Neuronal stem cell (in vitro differentiated cells): Measurements from ENCODE around the gene SH3TC1.
A peak's percentile ranks its signal among the peaks of the same experiment; 100 is the strongest.

Experiments used
- DNase-seq: peaks from one replicate; pipeline ENCODE4 v3.0.0-alpha.2; 2013; ENCODE audit warnings: low spot score
- H2AFZ ChIP-seq: one replicate; pipeline ENCODE4 v1.6.1; 2013; ENCODE audit warnings: mild to moderate bottlenecking, low read length, inconsistent platforms
- H2AK5ac ChIP-seq: 2 replicates; pipeline ENCODE4 v1.6.1; 2013; ENCODE audit warnings: low read depth, mild to moderate bottlenecking, inconsistent platforms, low read length, moderate library complexity, mixed read lengths
- H2BK120ac ChIP-seq: 2 replicates; pipeline ENCODE4 v1.6.1; 2013; ENCODE audit warnings: low read depth, mild to moderate bottlenecking, inconsistent platforms, low read length, moderate library complexity, mixed read lengths
- H2BK12ac ChIP-seq: one replicate; pipeline ENCODE4 v1.6.1; 2013; ENCODE audit warnings: low read length, inconsistent platforms
- H2BK15ac ChIP-seq: 2 replicates; pipeline ENCODE4 v1.6.1; 2013; ENCODE audit warnings: mild to moderate bottlenecking, low read length, inconsistent platforms, mixed read lengths
- H2BK5ac ChIP-seq: one replicate; pipeline ENCODE4 v1.6.1; 2013; ENCODE audit warnings: inconsistent platforms, mild to moderate bottlenecking, low read length, moderate library complexity
- H3K14ac ChIP-seq: one replicate; pipeline ENCODE4 v1.6.1; 2013; ENCODE audit warnings: low read length, inconsistent platforms
- H3K18ac ChIP-seq: 2 replicates; pipeline ENCODE4 v1.6.1; 2013; ENCODE audit warnings: low read length, inconsistent platforms
- H3K23ac ChIP-seq: 2 replicates; pipeline ENCODE4 v1.6.1; 2013; ENCODE audit warnings: low read depth, mild to moderate bottlenecking, mixed read lengths, low read length, inconsistent platforms; ENCODE audit not compliant: poor library complexity
- H3K27ac ChIP-seq: replicated peaks from 3 replicates; pipeline ENCODE4 v1.5.1; 2013; ENCODE audit warnings: low read length, inconsistent platforms
- H3K27me3 ChIP-seq, 3 experiments: 2 replicates each; pipeline ENCODE4 v1.6.1; 2013; ENCODE audit warnings: low read length in 3 of 3, mild to moderate bottlenecking in 2 of 3, inconsistent platforms in 1 of 3, low read depth in 1 of 3, mixed read lengths in 1 of 3, moderate library complexity in 1 of 3; ENCODE audit not compliant: control insufficient read depth in 3 of 3, insufficient read depth in 3 of 3
- H3K36me3 ChIP-seq, 2 donors: replicated peaks in 1 of 2; 2 replicates each; pipeline ENCODE4 v1.6.1; 2013; ENCODE audit warnings: low read length in 2 of 2; ENCODE audit not compliant: control insufficient read depth in 2 of 2, insufficient read depth in 2 of 2
- H3K4ac ChIP-seq: 2 replicates; pipeline ENCODE4 v1.6.1; 2013; ENCODE audit warnings: inconsistent platforms, mild to moderate bottlenecking, low read length, moderate library complexity
- H3K4me1 ChIP-seq, 2 donors: 1 replicate in 1 of 2; 2 replicates in 1 of 2; pipeline ENCODE4 v1.6.1; 2013; ENCODE audit warnings: low read length in 2 of 2, low read depth in 1 of 2; ENCODE audit not compliant: control insufficient read depth in 2 of 2, insufficient read depth in 1 of 2
- H3K4me2 ChIP-seq: one replicate; pipeline ENCODE4 v1.6.1; 2013; ENCODE audit warnings: mild to moderate bottlenecking, low read length, inconsistent platforms; ENCODE audit not compliant: insufficient read depth, poor library complexity, severe bottlenecking
- H3K4me3 ChIP-seq, 2 donors: 2 replicates each; pipeline ENCODE4 v1.5.1; 2013; ENCODE audit warnings: low read length in 2 of 2, mild to moderate bottlenecking in 2 of 2, inconsistent platforms in 1 of 2, moderate library complexity in 1 of 2
- H3K79me1 ChIP-seq: one replicate; pipeline ENCODE4 v1.6.1; 2013; ENCODE audit warnings: low read depth, mild to moderate bottlenecking, inconsistent platforms, low read length, moderate library complexity
- H3K9ac ChIP-seq: one replicate; pipeline ENCODE4 v1.6.1; 2013; ENCODE audit warnings: mild to moderate bottlenecking, low read depth, low read length, inconsistent platforms; ENCODE audit not compliant: poor library complexity
- H3K9me3 ChIP-seq, 2 donors: replicated peaks in 1 of 2; 2 replicates each; pipeline versions ENCODE3 to v1.6.1; 2013; ENCODE audit warnings: low read length in 2 of 2, mild to moderate bottlenecking in 2 of 2, inconsistent platforms in 1 of 2, low read depth in 1 of 2, mixed read lengths in 1 of 2, moderate library complexity in 1 of 2; ENCODE audit not compliant: control insufficient read depth in 2 of 2, insufficient read depth in 1 of 2
- H4K8ac ChIP-seq: one replicate; pipeline ENCODE4 v1.6.1; 2013; ENCODE audit warnings: low read depth, mild to moderate bottlenecking, inconsistent platforms, low read length, moderate library complexity
- H4K91ac ChIP-seq: one replicate; pipeline ENCODE4 v1.6.1; 2013; ENCODE audit warnings: low read length, low read depth, mild to moderate bottlenecking, inconsistent platforms; ENCODE audit not compliant: poor library complexity
- WGBS, 2 donors: extraction: QIAGEN DNeasy Blood & Tissue Kit; methylation state at CpG; one replicate each; pipeline ENCODE4 v1.1.7; 2013; ENCODE audit warnings: missing lambda C conversion rate in 2 of 2, mixed read lengths in 1 of 2; ENCODE audit not compliant: insufficient read length in 2 of 2, insufficient replicate concordance in 1 of 2; ENCODE audit errors: extremely low coverage in 2 of 2; 5-methylcytosine and 5-hydroxymethylcytosine counted together

SH3TC1 gene

GRCh38 chr4:8205241-8205707, 6.2 kb downstream of the SH3TC1 start:
- Histone ChIP-seq H3K27ac (no peak overlapping the region), H3K9me3 (no peaks in the 10 kb centered on the region), H3K9ac (no peak overlapping the region), H2BK120ac (no peak overlapping the region), H3K36me3 (no peaks in the 10 kb centered on the region), H4K8ac (no peak overlapping the region), H3K4me2 (no peak overlapping the region), H2AFZ (no peak overlapping the region), H3K14ac (no peak overlapping the region), H4K91ac (no peak overlapping the region), H2BK5ac (no peak overlapping the region), H3K18ac (peak overlapping the region; percentile 19), H3K79me1 (peaks cover 1% of the 10 kb centered on the region), H2BK12ac (no peak overlapping the region), H3K4me3 (no peak overlapping the region), H2AK5ac (peak overlapping the region; percentile 28), H3K23ac (no peak overlapping the region), H3K4me1 (peaks cover 9 to 10% of the 10 kb centered on the region in 2 donors), H3K27me3 (no peaks in the 10 kb centered on the region), H2BK15ac (peak overlapping the region; percentile 90), H3K4ac (no peak overlapping the region)
- WGBS, 2 donors = no CpG with 5 or more reads among the region's 19 CpGs
- DNase-seq = no peak

- H3K14ac ChIP-seq = peak overlapping the region; percentile 39
- H3K79me1 ChIP-seq = peaks cover 1% of the 10 kb centered on the region
- H2BK12ac ChIP-seq = peak overlapping the region; percentile 85
- H3K4me1 ChIP-seq = peaks cover 3 to 9% of the 10 kb centered on the region in 2 donors
- peak overlapping the region; percentile 89 for H3K18ac ChIP-seq
- H3K23ac ChIP-seq = peak overlapping the region; percentile 34
- H3K4me2 ChIP-seq = no peak overlapping the region
- no peak overlapping the region for H2BK120ac ChIP-seq
- no peaks in the 10 kb centered on the region for H3K27me3 ChIP-seq
- no CpG with 5 or more reads among the region's 26 CpGs for WGBS, 2 donors
- peak overlapping the region; percentile 40 for H2AFZ ChIP-seq
- peak overlapping the region; percentile 30 for H3K9ac ChIP-seq
- H2AK5ac ChIP-seq = peak overlapping the region; percentile 28
- H4K8ac ChIP-seq = peak overlapping the region; percentile 83
- H2BK15ac ChIP-seq = peak overlapping the region; percentile 91
- H4K91ac ChIP-seq = no peak overlapping the region
- no peak overlapping the region for H3K27ac ChIP-seq
- DNase-seq = no peak
- H3K9me3 ChIP-seq = no peaks in the 10 kb centered on the region
- H3K36me3 ChIP-seq = no peaks in the 10 kb centered on the region
- H3K4ac ChIP-seq = no peak overlapping the region
- no peak overlapping the region for H2BK5ac ChIP-seq
- no peak overlapping the region for H3K4me3 ChIP-seq
These were observed 6.9 kb downstream of the SH3TC1 start for GRCh38 chr4:8205749-8206611.

- Histone ChIP-seq H4K8ac (no peak overlapping the region), H4K91ac (no peak overlapping the region), H3K18ac (no peak overlapping the region), H3K23ac (no peak overlapping the region), H3K4me2 (no peak overlapping the region), H3K27ac (no peak overlapping the region), H3K4me1 (peaks cover 3 to 10% of the 10 kb centered on the region in 2 donors), H3K4me3 (no peak overlapping the region), H2BK15ac (no peak overlapping the region), H3K79me1 (no peaks in the 10 kb centered on the region), H3K9ac (no peak overlapping the region), H3K4ac (no peak overlapping the region), H2BK12ac (no peak overlapping the region), H3K27me3 (no peaks in the 10 kb centered on the region), H2BK5ac (no peak overlapping the region), H2AFZ (no peak overlapping the region), H3K9me3 (no peaks in the 10 kb centered on the region), H3K36me3 (no peaks in the 10 kb centered on the region), H3K14ac (no peak overlapping the region), H2AK5ac (no peak overlapping the region), H2BK120ac (no peak overlapping the region)
- no peak for DNase-seq
- no CpG with 5 or more reads among the region's 6 CpGs for WGBS, 2 donors
These were observed 8.2 kb downstream of the SH3TC1 start for GRCh38 chr4:8207314-8207713.

GRCh38 chr4:8208565-8208964, 9.5 kb downstream of the SH3TC1 start:
- Histone ChIP-seq H3K4me3 (no peak overlapping the region), H3K4me2 (no peak overlapping the region), H3K18ac (peak overlapping the region; percentile 80), H3K27ac (no peak overlapping the region), H4K91ac (no peak overlapping the region), H2BK15ac (peak overlapping the region; percentile 59), H3K14ac (peak overlapping the region; percentile 58), H3K27me3 (no peaks in the 10 kb centered on the region), H3K9me3 (no peaks in the 10 kb centered on the region), H2BK12ac (peak overlapping the region; percentile 96), H3K36me3 (no peaks in the 10 kb centered on the region), H3K23ac (peak overlapping the region; percentile 86), H4K8ac (no peak overlapping the region), H3K79me1 (no peaks in the 10 kb centered on the region), H3K4ac (no peak overlapping the region), H2AK5ac (peak overlapping the region; percentile 10), H3K4me1 (peaks cover 4 to 10% of the 10 kb centered on the region in 2 donors), H2BK5ac (no peak overlapping the region), H2BK120ac (peak overlapping the region; percentile 40), H2AFZ (no peak overlapping the region), H3K9ac (no peak overlapping the region)
- no CpG with 5 or more reads among the region's 12 CpGs for WGBS, 2 donors
- DNase-seq = no peak
